Measurements from ENCODE around the gene POC1A. TPM values are rescaled to one million over a fixed set of nuclear protein-coding genes. Genes with fewer than 3 reads are reported as not detected.

Gene POC1A
- total RNA-seq, 1 donor from 2014 or later: 30.1 TPM

GRCh38 chr3:52049503-52049902 lies 104.7 kb downstream of the POC1A start:
- Mint-ChIP-seq H3K27ac (ENCODE audit: unreplicated experiment) (no peak overlapping the region), H3K4me3 (no peak overlapping the region), H3K27me3 (ENCODE audit: low read depth) (no peaks in the 10 kb centered on the region), H3K4me1 (peaks cover 36% of the 10 kb centered on the region), H3K36me3 (ENCODE audit: low read depth) (no peaks in the 10 kb centered on the region), H3K9me3 (no peaks in the 10 kb centered on the region)
- no peak for TF ChIP-seq CTCF (conservative IDR thresholded peaks at IDR 0.05)
- DNase-seq (ENCODE audit: low read depth, low spot score): no peak

GRCh38 chr3:52047295-52047960 lies 106.8 kb downstream of the POC1A start:
- no peaks in the 10 kb centered on the region for H3K36me3 Mint-ChIP-seq (ENCODE audit: low read depth)
- no peaks in the 10 kb centered on the region for H3K9me3 Mint-ChIP-seq
- H3K4me3 Mint-ChIP-seq: no peak overlapping the region
- no peak for TF ChIP-seq CTCF (conservative IDR thresholded peaks at IDR 0.05)
- DNase-seq (ENCODE audit: low read depth, low spot score): no peak
- peaks cover 19% of the 10 kb centered on the region for H3K4me1 Mint-ChIP-seq
- H3K27me3 Mint-ChIP-seq (ENCODE audit: low read depth): no peaks in the 10 kb centered on the region
- no peak overlapping the region for H3K27ac Mint-ChIP-seq (ENCODE audit: unreplicated experiment)

- Mint-ChIP-seq H3K4me1 (peaks cover 18% of the 10 kb centered on the region), H3K27me3 (ENCODE audit: low read depth) (no peaks in the 10 kb centered on the region), H3K36me3 (ENCODE audit: low read depth) (no peaks in the 10 kb centered on the region), H3K4me3 (peak overlapping the region; percentile 67), H3K9me3 (no peaks in the 10 kb centered on the region), H3K27ac (ENCODE audit: unreplicated experiment) (peak overlapping the region; percentile 97)
- TF ChIP-seq CTCF (conservative IDR thresholded peaks at IDR 0.05): no peak
- DNase-seq (ENCODE audit: low read depth, low spot score): no peak
Observed at GRCh38 chr3:52046902-52047239, 107.4 kb downstream of the POC1A start.

GRCh38 chr3:52046186-52046901 lies 107.9 kb downstream of the POC1A start:
- H3K27me3 Mint-ChIP-seq (ENCODE audit: low read depth): no peaks in the 10 kb centered on the region
- no peak for TF ChIP-seq CTCF (conservative IDR thresholded peaks at IDR 0.05)
- H3K4me1 Mint-ChIP-seq: peaks cover 19% of the 10 kb centered on the region
- no peaks in the 10 kb centered on the region for H3K9me3 Mint-ChIP-seq
- no peak for DNase-seq (ENCODE audit: low read depth, low spot score)
- H3K36me3 Mint-ChIP-seq (ENCODE audit: low read depth): no peaks in the 10 kb centered on the region
- H3K4me3 Mint-ChIP-seq: peak overlapping the region; percentile 67
- peak overlapping the region; percentile 97 for H3K27ac Mint-ChIP-seq (ENCODE audit: unreplicated experiment)

- no peak for DNase-seq (ENCODE audit: low read depth, low spot score)
- H3K36me3 Mint-ChIP-seq (ENCODE audit: low read depth): no peaks in the 10 kb centered on the region
- no peak for TF ChIP-seq CTCF (conservative IDR thresholded peaks at IDR 0.05)
- H3K27me3 Mint-ChIP-seq (ENCODE audit: low read depth): no peaks in the 10 kb centered on the region
- peaks cover 30% of the 10 kb centered on the region for H3K4me1 Mint-ChIP-seq
- H3K9me3 Mint-ChIP-seq: no peaks in the 10 kb centered on the region
- peak overlapping the region; percentile 76 for H3K4me3 Mint-ChIP-seq
- H3K27ac Mint-ChIP-seq (ENCODE audit: unreplicated experiment): peak overlapping the region; percentile 81
Observed at GRCh38 chr3:52044869-52045619, 109.2 kb downstream of the POC1A start.
